Uterus (tissue), 4 donors: Measurements from ENCODE around the gene SENP5. TPM values are rescaled to one million over a fixed set of nuclear protein-coding genes. Genes with fewer than 3 reads are reported as not detected.

ENCODE experiments used
- DNase-seq, 2 donors: peaks; one replicate each; pipeline ENCODE4 v3.0.0-alpha.2; 2019 to 2020
- H3K27ac ChIP-seq, 2 donors: fragments of 200-600 bp; sonication (generic); 1 replicate in 1 of 2; 2 replicates in 1 of 2; pipeline ENCODE4 v1.5.1; 2016 to 2018
- H3K27me3 ChIP-seq, 2 donors: fragments of 200-600 bp; sonication (generic); one replicate each; pipeline ENCODE4 v1.5.1; 2018 to 2019; ENCODE audit warnings: control low read depth in 1 of 2
- H3K36me3 ChIP-seq, 2 donors: fragments of 200-600 bp; sonication (generic); one replicate each; pipeline ENCODE4 v1.5.1; 2019; ENCODE audit warnings: control low read depth in 1 of 2
- H3K4me1 ChIP-seq, 2 donors: fragments of 200-600 bp; sonication (generic); one replicate each; pipeline ENCODE4 v1.5.1; 2018 to 2019; ENCODE audit warnings: control low read depth in 1 of 2
- H3K4me3 ChIP-seq, 2 donors: fragments of 200-600 bp; sonication (generic); 1 replicate in 1 of 2; 2 replicates in 1 of 2; pipeline ENCODE4 v1.5.1; 2018 to 2019; ENCODE audit warnings: mild to moderate bottlenecking in 1 of 2
- H3K9me3 ChIP-seq, 2 donors: fragments of 200-600 bp; sonication (generic); one replicate each; pipeline ENCODE4 v1.5.1; 2019; ENCODE audit warnings: control low read depth in 1 of 2
- CTCF ChIP-seq, 4 experiments: fragments of 200-600 bp in 2 of 4; fragments of 450-650 bp in 2 of 4; sonication (generic) in 2 of 4; IDR thresholded peaks; one replicate each; pipeline ENCODE4 v1.5.1; 2016 to 2019; ENCODE audit warnings: antibody characterized with exemption in 4 of 4, mild to moderate bottlenecking in 2 of 4, moderate library complexity in 1 of 4
- POLR2A ChIP-seq, 2 donors: fragments of 450-650 bp; IDR thresholded peaks; one replicate each; pipeline ENCODE4 v1.6.1; 2016; ENCODE audit warnings: antibody characterized with exemption in 2 of 2, mild to moderate bottlenecking in 1 of 2, moderate library complexity in 1 of 2
- intact Hi-C: fragments of 100-400 bp; cut with DNase I; formaldehyde crosslinking; loops from one replicate; pipeline ENCODE4 v1.15.1; 2023; ENCODE audit warnings: low total_unique reads
- total RNA-seq, 4 donors: library from RNA; depleted of rRNA in 3 of 4; stranded (reverse); fragments of >200 nt in 3 of 4; gene quantifications; one replicate each; pipeline versions ENCODE4 v1.1.0 to v1.2.4, GENCODE V29; 2014 to 2023
- donor health status: DM: yes; HTN: yes; CAD: no.

The SENP5 gene
- total RNA-seq, 4 donors from 2014 or later: 31.8 to 130 (median 59.6) TPM

- no peaks in the 10 kb centered on the region for H3K27me3 ChIP-seq
- H3K4me1 ChIP-seq: peaks cover 0 to 3% of the 10 kb centered on the region in 2 donors
- no peak overlapping the region for H3K4me3 ChIP-seq
- DNase-seq: no peak
- no peaks in the 10 kb centered on the region for H3K9me3 ChIP-seq
- intact Hi-C loops: loop anchor here (10.0 kb wide), 1 partner anchor 130 kb away; no protein-coding TSS in a partner anchor
- H3K36me3 ChIP-seq: no peaks in the 10 kb centered on the region
- TF ChIP-seq CTCF (IDR thresholded peaks at IDR 0.05) (no peak), POLR2A (IDR thresholded peaks at IDR 0.05) (no peak)
- no peak overlapping the region for H3K27ac ChIP-seq
Measured at GRCh38 chr3:196974661-196975060, 106.9 kb downstream of the SENP5 start.

DNA sequence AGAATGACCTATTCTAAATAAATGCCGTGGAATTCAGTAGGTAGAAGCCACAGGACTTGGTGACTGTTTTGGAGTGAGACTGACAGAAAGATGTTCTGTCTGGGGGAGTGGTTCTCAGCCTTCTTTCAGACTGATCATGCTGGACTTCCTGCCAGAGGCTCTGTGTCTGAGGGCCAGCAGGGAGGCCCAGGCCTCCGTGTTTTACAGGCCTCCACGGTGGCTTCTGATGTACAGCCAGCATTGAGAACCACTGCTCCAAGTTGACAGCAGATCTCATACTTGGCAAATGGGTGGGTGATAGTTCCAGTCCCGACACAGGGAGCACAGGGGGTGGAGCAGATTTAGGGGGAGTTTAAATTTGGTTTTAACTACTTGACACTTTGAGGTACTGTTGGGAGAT is 107.6 kb downstream of the SENP5 start:
- Histone ChIP-seq H3K36me3 (no peaks in the 10 kb centered on the region), H3K9me3 (no peaks in the 10 kb centered on the region), H3K4me3 (no peak overlapping the region), H3K27ac (no peak overlapping the region), H3K4me1 (peaks cover 0 to under 1% of the 10 kb centered on the region in 2 donors), H3K27me3 (no peaks in the 10 kb centered on the region)
- DNase-seq: no peak
- intact Hi-C loops: loop anchor here (10.0 kb wide), 1 partner anchor 131 kb away; no protein-coding TSS in a partner anchor
- TF ChIP-seq POLR2A (IDR thresholded peaks at IDR 0.05) (no peak), CTCF (IDR thresholded peaks at IDR 0.05) (no peak)

DNA sequence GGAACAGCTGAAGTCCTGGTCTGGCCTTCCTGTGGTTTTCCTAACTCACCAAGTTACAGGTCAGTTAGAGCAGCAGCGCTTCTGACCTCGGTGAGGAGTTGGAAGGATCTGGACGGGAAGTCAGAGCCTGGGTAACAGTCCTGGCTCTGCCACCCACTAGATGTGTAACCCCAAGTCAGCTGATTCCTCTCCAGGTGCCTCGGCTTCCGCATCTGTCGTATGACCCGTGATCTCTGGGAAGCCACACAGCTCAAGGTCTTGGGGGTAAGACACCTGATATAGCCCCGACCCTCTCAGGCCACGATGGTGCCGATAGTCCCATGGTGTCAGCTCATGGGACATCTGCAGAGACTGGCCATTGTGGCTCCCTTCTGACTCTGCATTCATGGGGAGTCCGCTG is 109.2 kb downstream of the SENP5 start:
- no peak for DNase-seq
- Histone ChIP-seq H3K36me3 (no peaks in the 10 kb centered on the region), H3K27me3 (no peaks in the 10 kb centered on the region), H3K27ac (no peak overlapping the region), H3K9me3 (no peaks in the 10 kb centered on the region), H3K4me3 (no peak overlapping the region), H3K4me1 (no peaks in the 10 kb centered on the region)
- intact Hi-C loops: loop anchor here (10.0 kb wide), 1 partner anchor 132 kb away; no protein-coding TSS in a partner anchor
- TF ChIP-seq CTCF (IDR thresholded peaks at IDR 0.05) (no peak), POLR2A (IDR thresholded peaks at IDR 0.05) (no peak)

DNA sequence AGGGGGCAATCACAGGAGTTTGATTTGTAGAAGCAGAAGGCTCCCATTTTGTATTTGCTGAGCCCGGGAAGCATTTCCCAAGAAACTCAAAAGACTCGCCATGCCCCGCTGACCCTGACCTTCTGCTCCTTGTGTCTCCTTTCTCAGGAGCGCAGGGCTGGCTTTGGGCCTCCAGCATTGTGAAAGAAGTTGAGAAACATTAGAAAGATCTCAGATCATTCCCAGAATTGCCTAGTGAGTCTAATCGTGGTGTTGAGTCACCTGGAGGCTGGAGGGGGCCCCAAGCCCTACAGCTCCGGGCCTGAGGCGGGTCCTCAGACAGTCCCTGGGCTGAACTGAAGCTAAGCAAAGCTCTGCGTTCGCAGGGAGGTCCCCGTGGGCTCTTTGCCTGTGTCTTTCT is 111.8 kb downstream of the SENP5 start:
- Histone ChIP-seq H3K27ac (no peak overlapping the region), H3K4me1 (no peaks in the 10 kb centered on the region), H3K9me3 (peaks cover 0 to 2% of the 10 kb centered on the region in 2 donors), H3K27me3 (no peaks in the 10 kb centered on the region), H3K4me3 (no peak overlapping the region), H3K36me3 (no peaks in the 10 kb centered on the region)
- intact Hi-C loops: loop anchor here (10.0 kb wide), 1 partner anchor 135 kb away; no protein-coding TSS in a partner anchor
- DNase-seq: no peak
- TF ChIP-seq POLR2A (IDR thresholded peaks at IDR 0.05): no peak
- TF ChIP-seq CTCF (IDR thresholded peaks at IDR 0.05): no peak

- Histone ChIP-seq H3K4me1 (no peaks in the 10 kb centered on the region), H3K4me3 (no peak overlapping the region), H3K9me3 (peaks cover 0 to 2% of the 10 kb centered on the region in 2 donors), H3K36me3 (no peaks in the 10 kb centered on the region), H3K27me3 (no peaks in the 10 kb centered on the region), H3K27ac (no peak overlapping the region)
- TF ChIP-seq CTCF (IDR thresholded peaks at IDR 0.05): no peak
- no peak for TF ChIP-seq POLR2A (IDR thresholded peaks at IDR 0.05)
- intact Hi-C loops: no loop called here
- DNase-seq: no peak
Measured at GRCh38 chr3:196981657-196982056, 113.9 kb downstream of the SENP5 start.
